Endodermal cell (in vitro differentiated cells): Measurements from ENCODE around the gene HTR1E. TPM values are rescaled to one million over a fixed set of nuclear protein-coding genes. Genes with fewer than 3 reads are reported as not detected.

Experiments used
- DNase-seq: peaks from one replicate; pipeline ENCODE4 v3.0.0-alpha.2; 2017
- H3K27ac ChIP-seq: 2 replicates; pipeline ENCODE4 v1.5.1; 2013; ENCODE audit warnings: mild to moderate bottlenecking, low read depth, low read length, moderate library complexity
- H3K27me3 ChIP-seq: 2 replicates; pipeline ENCODE4 v1.6.1; 2013; ENCODE audit warnings: mild to moderate bottlenecking, low read length, moderate library complexity; ENCODE audit not compliant: insufficient read depth, control insufficient read depth, poor library complexity, severe bottlenecking
- H3K36me3 ChIP-seq: 2 replicates; pipeline ENCODE4 v1.7.0; 2013; ENCODE audit warnings: mild to moderate bottlenecking, low read length, moderate library complexity; ENCODE audit not compliant: control insufficient read depth, insufficient read depth
- H3K4me1 ChIP-seq: one replicate; pipeline ENCODE4 v1.7.0; 2013; ENCODE audit warnings: low read length; ENCODE audit not compliant: control insufficient read depth, insufficient read depth
- H3K4me3 ChIP-seq: 2 replicates; pipeline ENCODE4 v1.5.1; 2013; ENCODE audit warnings: mild to moderate bottlenecking, low read length, moderate library complexity
- H3K9ac ChIP-seq: 2 replicates; pipeline ENCODE4 v1.6.1; 2013; ENCODE audit warnings: mild to moderate bottlenecking, low read length, moderate library complexity; ENCODE audit not compliant: poor library complexity, severe bottlenecking; ENCODE audit errors: extremely low read depth
- H3K9me3 ChIP-seq: 2 replicates; pipeline ENCODE4 v1.6.1; 2013; ENCODE audit warnings: mild to moderate bottlenecking, low read length, moderate library complexity; ENCODE audit not compliant: control insufficient read depth
- H3K27ac Mint-ChIP-seq: 2 replicates; pipeline ENCODE4 v1.8.0; 2020; ENCODE audit warnings: mixed read lengths
- H3K27me3 Mint-ChIP-seq: 2 replicates; pipeline ENCODE4 v1.8.0; 2021; ENCODE audit warnings: mild to moderate bottlenecking, mixed read lengths; ENCODE audit not compliant: insufficient read depth
- H3K36me3 Mint-ChIP-seq: 2 replicates; pipeline ENCODE4 v1.8.0; 2020; ENCODE audit warnings: low read depth, mixed read lengths
- H3K4me1 Mint-ChIP-seq: 2 replicates; pipeline ENCODE4 v1.8.0; 2020; ENCODE audit warnings: mixed read lengths
- H3K4me3 Mint-ChIP-seq: 2 replicates; pipeline ENCODE4 v1.8.0; 2020; ENCODE audit warnings: mild to moderate bottlenecking, moderate library complexity, mixed read lengths
- H3K9me3 Mint-ChIP-seq: 2 replicates; pipeline ENCODE4 v1.8.0; 2020; ENCODE audit warnings: mild to moderate bottlenecking, mixed read lengths
- CTCF ChIP-seq: fragments of 200-600 bp; sonication (generic); conservative IDR thresholded peaks from 2 replicates; pipeline ENCODE4 v1.5.0; 2021; ENCODE audit warnings: antibody characterized with exemption, mild to moderate bottlenecking
- WGBS, 2 experiments: methylation state at CpG; one replicate each; pipeline versions ENCODE4 v1.1.5 to v1.1.7; 2013; ENCODE audit warnings: missing lambda C conversion rate in 2 of 2, mixed read lengths in 1 of 2; ENCODE audit not compliant: insufficient coverage in 1 of 2, insufficient read length in 1 of 2; 5-methylcytosine and 5-hydroxymethylcytosine counted together
- total RNA-seq, 2 donors: library from RNA; stranded (reverse); fragmentation: NEBNext Ultra II Directional in 1 of 2; extraction: Animal tissue kit (Norgen Biotek cat#: 25700) in 1 of 2; gene quantifications; 2 replicates in 1 of 2; 3 replicates in 1 of 2; pipeline ENCODE4 v1.2.1, GENCODE V29; 2021

HTR1E gene
- total RNA-seq, 2 donors from 2014 or later = 1.3 to 3.6 TPM

DNA sequence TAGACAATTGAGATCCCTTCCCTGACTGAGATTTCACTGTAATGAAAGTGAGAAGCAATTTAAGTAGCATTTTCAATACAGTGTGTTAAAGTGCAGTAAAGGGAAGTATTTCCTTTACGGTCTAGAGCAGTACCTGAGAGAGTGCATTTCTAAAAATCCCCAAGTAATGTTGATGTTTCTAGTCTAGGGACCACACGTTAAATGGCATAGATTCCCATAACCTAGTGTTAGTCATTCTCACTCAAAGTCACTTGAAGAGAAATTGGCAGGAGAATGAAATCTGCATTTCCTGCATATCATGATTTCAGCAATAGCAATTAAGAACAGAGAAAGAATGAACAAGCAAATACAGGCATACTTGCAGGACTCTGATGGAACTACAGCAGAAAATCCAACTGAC, 89.7 kb downstream of the HTR1E start:
- no peaks in the 10 kb centered on the region for H3K4me1 ChIP-seq
- Mint-ChIP-seq H3K27me3 (no peaks in the 10 kb centered on the region), H3K4me3 (no peak overlapping the region), H3K27ac (no peak overlapping the region), H3K36me3 (no peaks in the 10 kb centered on the region), H3K4me1 (no peaks in the 10 kb centered on the region), H3K9me3 (no peaks in the 10 kb centered on the region)
- no peaks in the 10 kb centered on the region for H3K36me3 ChIP-seq
- H3K9ac ChIP-seq = no peak overlapping the region
- H3K9me3 ChIP-seq = no peaks in the 10 kb centered on the region
- H3K27me3 ChIP-seq = no peaks in the 10 kb centered on the region
- no peak overlapping the region for H3K4me3 ChIP-seq
- WGBS, 2 experiments = 60 to 83% methylated on average over 1 to 2 of the region's 2 CpGs
- DNase-seq = no peak
- no peak for TF ChIP-seq CTCF
- H3K27ac ChIP-seq = no peak overlapping the region

DNA sequence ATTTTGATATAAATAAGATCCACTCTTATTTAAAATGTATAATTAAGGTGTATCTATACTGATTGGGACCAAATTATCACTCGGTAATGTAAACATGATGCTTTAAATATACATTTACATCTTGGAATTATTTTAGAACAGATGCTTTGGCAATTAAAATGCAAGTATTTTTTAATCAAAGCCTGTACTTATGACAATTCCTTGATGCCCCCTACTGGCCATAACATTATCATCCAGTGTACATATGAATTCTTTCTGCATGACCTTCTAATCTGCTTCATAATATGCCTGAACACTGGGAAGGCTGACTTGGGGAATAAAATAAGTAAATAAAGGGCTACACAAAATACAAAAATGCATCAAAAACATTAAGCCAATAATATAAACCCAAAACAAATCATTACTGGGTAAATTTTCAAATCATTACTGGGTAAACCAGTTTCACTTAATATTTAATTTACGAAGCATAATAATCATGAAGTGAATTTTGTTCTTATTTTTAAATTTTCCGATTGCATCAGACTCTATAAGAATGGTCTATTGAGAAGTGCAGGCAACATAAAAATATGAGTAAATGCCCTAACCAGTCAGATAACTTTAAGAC, 92.5 kb downstream of the HTR1E start:
- peaks cover 11% of the 10 kb centered on the region for H3K9me3 Mint-ChIP-seq
- Histone ChIP-seq H3K36me3 (no peaks in the 10 kb centered on the region), H3K9me3 (peaks cover 5% of the 10 kb centered on the region), H3K27me3 (no peaks in the 10 kb centered on the region), H3K27ac (no peak overlapping the region), H3K9ac (no peak overlapping the region), H3K4me3 (no peak overlapping the region), H3K4me1 (no peaks in the 10 kb centered on the region)
- no peaks in the 10 kb centered on the region for H3K4me1 Mint-ChIP-seq
- peaks cover 3% of the 10 kb centered on the region for H3K27me3 Mint-ChIP-seq
- no peak overlapping the region for H3K4me3 Mint-ChIP-seq
- no peak for DNase-seq
- 93% methylated on average over 3 of the region's 3 CpGs; no CpG with 5 or more reads in 1 of the 2 experiments for WGBS, 2 experiments
- TF ChIP-seq CTCF = peak; percentile 79
- no peak overlapping the region for H3K27ac Mint-ChIP-seq
- no peaks in the 10 kb centered on the region for H3K36me3 Mint-ChIP-seq

DNA sequence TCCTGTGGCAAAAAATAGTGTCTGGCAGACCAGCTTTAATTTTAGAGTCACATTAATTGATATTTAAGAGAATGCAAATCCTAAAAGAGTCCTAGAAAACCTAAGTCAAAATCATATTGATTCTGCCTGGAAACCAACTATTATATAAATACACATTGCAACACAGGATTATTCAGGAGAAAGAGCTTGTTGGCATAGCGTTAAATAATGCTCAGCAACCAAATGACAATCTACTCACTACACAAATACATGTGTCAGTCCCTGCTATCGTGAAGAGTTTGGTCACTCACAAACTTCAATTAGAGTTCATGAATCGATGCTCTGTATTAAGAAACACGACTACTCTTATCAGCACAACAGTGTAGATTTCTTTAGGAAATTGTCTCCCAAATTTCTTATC, 103.4 kb downstream of the HTR1E start:
- DNase-seq = no peak
- H3K9me3 Mint-ChIP-seq = peaks cover 34% of the 10 kb centered on the region
- H3K9me3 ChIP-seq = peaks cover 19% of the 10 kb centered on the region
- no peaks in the 10 kb centered on the region for H3K36me3 Mint-ChIP-seq
- H3K4me3 Mint-ChIP-seq = no peak overlapping the region
- H3K9ac ChIP-seq = no peak overlapping the region
- 88 to 94% methylated on average over 3 to 4 of the region's 4 CpGs for WGBS, 2 experiments
- H3K27ac ChIP-seq = no peak overlapping the region
- no peak for TF ChIP-seq CTCF
- H3K36me3 ChIP-seq = no peaks in the 10 kb centered on the region
- H3K27me3 Mint-ChIP-seq = peaks cover 8% of the 10 kb centered on the region
- peaks cover 8% of the 10 kb centered on the region for H3K4me1 Mint-ChIP-seq
- H3K4me3 ChIP-seq = no peak overlapping the region
- H3K4me1 ChIP-seq = peaks cover 4% of the 10 kb centered on the region
- no peak overlapping the region for H3K27ac Mint-ChIP-seq
- H3K27me3 ChIP-seq = no peaks in the 10 kb centered on the region
